ENCODE data around the gene ZFTA.
"Not testable (repeated sequence)": the region's sequence is repeated elsewhere in the genome, so short reads cannot be mapped to it uniquely, and the experiment has no call there.

The ZFTA gene

GRCh38 chr11:63768237-63769041 is at the start of gene ZFTA:
Gene ZFTA (minus strand): TSS chr11:63768775. CDS start chr11:63768622, 153 bp downstream.
- DNase-seq (ENCODE audit: low read depth): peak; percentile 27

DNA sequence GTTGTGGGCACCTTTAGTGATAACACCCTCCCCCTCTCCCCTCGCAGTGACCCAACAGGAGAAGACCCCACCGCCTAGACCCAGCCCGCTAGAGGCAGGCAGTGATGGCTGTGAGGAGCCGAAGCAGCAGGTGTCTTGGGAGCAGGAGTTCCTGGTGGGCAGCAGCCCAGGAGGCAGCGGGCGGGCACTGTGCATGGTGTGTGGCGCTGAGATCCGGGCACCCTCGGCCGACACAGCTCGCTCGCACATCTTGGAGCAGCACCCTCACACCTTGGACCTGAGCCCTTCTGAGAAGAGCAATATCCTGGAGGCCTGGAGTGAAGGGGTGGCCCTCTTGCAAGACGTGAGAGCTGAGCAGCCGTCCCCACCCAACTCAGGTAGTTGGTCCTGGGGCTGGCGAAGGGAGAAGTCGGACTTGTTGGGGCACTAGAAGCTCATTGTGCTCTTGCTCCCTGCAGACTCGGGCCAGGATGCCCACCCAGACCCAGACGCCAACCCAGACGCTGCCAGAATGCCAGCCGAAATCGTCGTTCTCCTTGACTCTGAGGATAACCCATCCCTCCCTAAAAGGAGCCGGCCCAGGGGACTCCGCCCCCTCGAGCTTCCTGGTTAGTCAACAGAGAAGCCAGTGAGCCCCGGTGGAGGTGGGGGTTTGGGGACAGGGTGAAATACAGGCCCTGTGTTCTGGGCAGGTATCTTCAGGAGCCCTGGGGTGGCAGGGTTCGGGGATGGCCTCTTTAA is 49.4 kb upstream of the ZFTA start:
- DNase-seq (ENCODE audit: low read depth): no peak

GRCh38 chr11:63816732-63817131 is 48.2 kb upstream of the ZFTA start:
- no peak for DNase-seq (ENCODE audit: low read depth)

DNA sequence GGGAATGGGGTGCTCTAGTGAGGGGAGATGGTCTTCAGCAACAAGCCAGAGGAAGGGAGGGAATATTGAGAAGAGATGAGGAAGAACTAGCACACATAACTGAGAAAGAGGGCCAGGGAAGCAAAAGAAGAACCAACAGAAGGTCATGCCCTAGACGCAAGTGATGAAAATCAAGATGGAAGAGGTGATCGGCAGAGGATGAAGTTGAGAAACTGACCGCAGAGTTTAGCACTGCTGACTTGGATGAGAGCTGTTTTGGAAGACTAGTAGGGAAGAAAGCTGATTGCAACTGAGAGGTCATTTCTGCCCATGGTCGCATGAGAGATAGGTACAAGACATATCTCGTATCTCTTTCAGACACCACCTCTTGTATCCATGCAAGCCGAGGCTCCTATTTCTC is 47.6 kb upstream of the ZFTA start:
- no peak for DNase-seq (ENCODE audit: low read depth)

DNA sequence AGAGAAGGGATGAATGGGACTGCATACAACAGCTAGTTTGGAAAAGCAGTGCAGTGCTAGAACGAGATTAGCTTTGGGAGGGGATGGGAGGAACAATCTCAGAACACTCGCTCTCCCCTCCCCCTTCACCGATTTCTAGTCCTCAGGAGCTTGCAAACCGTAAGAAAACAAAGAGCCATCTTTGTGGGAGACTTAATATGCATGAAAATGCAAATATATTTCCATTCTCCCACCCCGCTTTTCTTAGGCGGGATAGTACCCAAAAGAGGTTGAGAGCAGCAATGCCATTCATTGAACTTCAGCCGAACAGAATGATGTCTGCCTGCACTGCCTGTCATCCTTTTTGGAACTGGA is 45.8 kb upstream of the ZFTA start:
- no peak for DNase-seq (ENCODE audit: low read depth)

- DNase-seq (ENCODE audit: low read depth): peak; percentile 11
These were observed 45.2 kb upstream of the ZFTA start for GRCh38 chr11:63813563-63814382.

- peak; percentile 43 for DNase-seq (ENCODE audit: low read depth)
These were observed 44.5 kb upstream of the ZFTA start, which contains the start of gene SPINDOC for GRCh38 chr11:63813035-63813562. Gene SPINDOC (plus strand): TSS chr11:63813456. CDS start chr11:63813687, 231 bp downstream.

GRCh38 chr11:63811522-63811921 is 42.9 kb upstream of the ZFTA start:
- DNase-seq (ENCODE audit: low read depth): no peak

DNA sequence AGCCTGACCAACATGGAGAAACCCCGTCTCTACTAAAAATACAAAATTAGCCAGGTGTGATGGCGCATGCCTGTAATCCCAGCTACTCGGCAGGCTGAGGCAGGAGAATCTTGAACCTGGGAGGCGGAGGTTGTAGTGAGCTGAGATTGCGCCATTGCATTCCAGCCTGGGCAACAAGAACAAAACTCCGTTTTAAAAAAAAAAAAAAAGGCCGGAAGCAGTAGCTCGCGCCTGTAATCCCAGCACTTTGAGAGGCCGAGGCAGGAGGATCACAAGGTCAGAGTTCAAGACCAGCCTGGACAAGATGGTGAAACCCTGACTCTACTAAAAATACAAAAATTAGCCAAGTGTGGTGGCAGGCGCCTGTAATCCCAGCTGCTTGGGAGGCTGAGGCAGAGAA is 41.8 kb upstream of the ZFTA start:
- not testable (repeated sequence) for DNase-seq (ENCODE audit: low read depth)

DNA sequence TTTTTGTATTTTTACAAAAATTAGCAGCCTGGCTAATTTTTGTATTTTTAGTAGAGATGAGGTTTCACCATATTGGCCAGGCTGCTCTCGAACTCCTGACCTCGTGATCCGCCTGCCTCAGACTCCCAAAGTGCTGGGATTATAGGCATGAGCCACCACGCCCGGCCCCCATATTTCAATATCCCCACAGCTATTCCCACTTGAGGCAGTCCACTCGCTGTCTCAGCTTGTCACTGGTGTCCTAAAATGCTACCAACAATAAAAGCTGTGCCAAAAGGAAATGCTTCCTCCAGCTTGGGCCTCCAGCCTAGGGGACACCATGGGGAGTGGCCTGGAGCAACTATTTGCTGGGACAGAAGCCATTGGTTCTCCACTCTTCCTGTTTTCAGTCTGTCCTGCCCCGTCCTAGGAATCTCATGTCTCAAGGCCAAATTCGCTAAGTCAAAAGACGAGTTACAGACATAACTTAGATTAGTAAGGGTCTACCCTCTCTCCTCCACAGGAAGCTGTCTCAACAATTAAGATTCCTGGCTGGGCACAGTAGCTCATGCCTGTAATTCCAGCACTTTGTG is 37.4 kb upstream of the ZFTA start:
- DNase-seq (ENCODE audit: low read depth): no peak

- no peak for DNase-seq (ENCODE audit: low read depth)
These were observed 35.7 kb upstream of the ZFTA start for GRCh38 chr11:63804259-63804658.

GRCh38 chr11:63802637-63803414 is 34.3 kb upstream of the ZFTA start:
- no peak for DNase-seq (ENCODE audit: low read depth)

GRCh38 chr11:63800921-63801320 is 32.3 kb upstream of the ZFTA start:
- DNase-seq (ENCODE audit: low read depth): no peak

DNA sequence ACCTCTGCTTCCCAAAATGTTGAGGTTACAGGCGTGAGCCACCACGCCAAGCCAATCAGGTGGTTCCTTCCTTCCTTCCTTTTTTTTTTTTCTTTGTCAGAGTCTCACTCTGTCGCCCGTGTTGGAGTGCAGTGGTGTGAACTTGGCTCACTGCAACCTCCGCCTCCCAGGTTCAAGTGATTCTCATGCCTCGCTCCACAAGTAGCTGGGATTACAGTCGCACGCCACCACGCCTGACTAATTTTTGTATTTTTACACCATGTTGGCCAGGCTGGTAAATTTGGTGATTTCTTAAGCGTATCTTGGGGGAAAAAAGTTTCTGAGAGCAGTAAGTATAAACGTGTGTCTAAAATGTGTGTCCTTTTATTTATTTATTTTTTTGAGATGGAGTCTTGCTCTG is 26.5 kb upstream of the ZFTA start:
- DNase-seq (ENCODE audit: low read depth): no peak

DNA sequence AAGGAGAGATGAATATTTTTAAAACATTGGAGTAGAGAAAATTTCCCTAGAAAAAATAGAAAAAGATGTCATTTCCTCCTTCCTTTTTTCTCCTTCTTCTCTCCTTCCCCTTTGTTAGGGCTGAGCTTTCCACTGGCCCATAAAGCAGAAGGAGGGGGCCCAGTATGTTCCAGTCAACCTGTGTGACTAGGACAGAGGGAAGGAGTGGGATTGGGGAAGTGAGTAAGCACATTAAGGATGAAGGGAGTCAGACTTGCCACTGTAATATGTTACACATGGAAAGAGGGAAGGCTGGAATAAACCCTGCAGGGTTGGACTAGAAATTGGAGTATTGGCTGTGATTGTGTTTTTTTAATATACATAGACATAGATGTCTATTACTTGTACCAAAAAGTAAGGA is 24.6 kb upstream of the ZFTA start:
- DNase-seq (ENCODE audit: low read depth): no peak

DNA sequence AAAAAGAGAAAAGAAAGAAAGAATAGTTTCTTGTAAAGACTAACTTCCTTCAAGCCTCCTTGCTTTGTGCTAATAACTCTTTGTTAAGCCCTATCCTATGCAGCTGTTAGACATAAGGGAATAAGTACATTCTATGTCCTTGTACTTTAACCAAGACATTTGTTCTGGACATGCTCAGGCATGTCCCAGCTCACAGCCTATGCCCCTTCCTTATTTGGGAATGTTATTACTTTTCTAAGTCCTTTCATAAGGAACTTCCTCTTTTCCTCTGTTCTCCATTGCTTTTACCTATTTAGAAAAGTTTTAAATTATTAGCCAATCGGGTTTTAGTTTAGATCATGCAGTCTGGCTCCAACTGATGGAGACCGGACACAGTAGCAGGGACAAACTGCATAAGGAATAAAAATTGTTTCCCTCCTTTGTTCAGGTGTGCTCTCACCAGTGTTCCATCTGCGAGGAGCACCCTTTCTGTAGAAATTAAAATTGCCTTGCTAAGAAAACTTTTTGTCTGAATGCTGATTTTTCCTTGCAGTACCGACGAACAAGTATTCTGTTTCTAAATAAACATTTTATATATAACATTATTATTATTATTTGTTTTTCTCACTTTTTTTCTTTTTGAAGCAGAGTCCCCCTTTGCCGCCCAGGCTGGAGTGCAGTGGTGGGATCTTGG is 23.1 kb upstream of the ZFTA start:
- no peak for DNase-seq (ENCODE audit: low read depth)

DNA sequence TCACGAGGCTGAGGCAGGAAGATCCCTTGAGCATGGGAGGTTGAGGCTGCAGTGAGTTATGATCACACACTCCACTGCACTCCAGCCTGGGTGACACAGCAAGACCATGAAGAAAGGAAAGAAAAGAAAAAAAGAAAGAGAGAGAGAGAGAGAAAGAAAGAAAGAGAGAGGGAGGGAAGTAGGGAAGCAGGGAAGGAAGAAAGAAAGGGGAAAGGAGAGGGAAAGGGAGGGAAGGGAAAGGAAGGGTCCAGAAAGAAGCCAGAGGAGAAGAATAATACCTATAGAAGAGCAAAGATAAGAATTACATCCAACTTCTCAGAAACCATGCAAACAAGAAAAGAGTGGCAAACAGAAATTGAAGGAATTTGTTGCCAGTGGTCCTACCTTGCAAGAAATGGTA is 17.2 kb upstream of the ZFTA start:
- DNase-seq (ENCODE audit: low read depth): no peak

GRCh38 chr11:63783925-63784592 is 15.5 kb upstream of the ZFTA start:
- no peak for DNase-seq (ENCODE audit: low read depth)

GRCh38 chr11:63782749-63783148 is 14.2 kb upstream of the ZFTA start:
- DNase-seq (ENCODE audit: low read depth): no peak

- DNase-seq (ENCODE audit: low read depth): no peak
These were observed 10.5 kb upstream of the ZFTA start for GRCh38 chr11:63779039-63779438.
